Fibroblast of upper back skin (primary cell): ENCODE results near the gene LRRC47.

Experiments used
- DNase-seq: peaks from one replicate; pipeline ENCODE4 v3.0.0-alpha.2; 2013

LRRC47 gene

DNA sequence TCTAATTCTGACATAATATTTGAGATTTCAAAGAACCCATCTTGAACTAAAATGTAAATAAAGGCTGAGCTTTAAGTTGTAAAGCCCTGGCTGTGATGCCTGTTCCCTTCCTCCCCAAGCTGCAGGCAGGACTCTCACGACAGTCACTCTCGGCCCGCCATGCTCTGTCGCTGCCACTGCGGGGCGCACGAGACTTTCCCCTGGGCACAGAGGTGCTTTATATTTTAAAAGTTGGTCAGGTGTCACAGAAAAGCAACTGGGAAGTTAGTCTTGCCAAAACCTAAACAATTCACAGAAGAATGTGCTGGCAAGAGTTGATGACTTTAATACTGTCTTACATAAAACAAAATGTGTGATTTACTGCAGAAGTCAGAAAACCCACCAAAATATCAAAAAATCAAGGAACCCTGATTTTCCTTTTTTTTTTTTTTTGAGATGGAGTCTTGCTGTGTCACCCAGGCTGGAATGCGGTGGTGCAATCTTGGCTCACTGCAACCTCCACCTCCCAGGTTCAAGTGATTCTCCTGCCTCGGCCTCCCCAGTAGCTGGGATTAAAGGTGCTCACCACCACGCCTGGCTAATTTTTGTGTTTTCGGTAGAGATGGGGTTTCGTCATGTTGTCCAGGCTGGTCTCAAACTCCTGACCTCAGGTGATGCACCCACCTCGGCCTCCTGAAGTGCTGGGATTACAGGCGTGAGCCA lies 10.7 kb downstream of the LRRC47 start:
- no peak for DNase-seq

DNA sequence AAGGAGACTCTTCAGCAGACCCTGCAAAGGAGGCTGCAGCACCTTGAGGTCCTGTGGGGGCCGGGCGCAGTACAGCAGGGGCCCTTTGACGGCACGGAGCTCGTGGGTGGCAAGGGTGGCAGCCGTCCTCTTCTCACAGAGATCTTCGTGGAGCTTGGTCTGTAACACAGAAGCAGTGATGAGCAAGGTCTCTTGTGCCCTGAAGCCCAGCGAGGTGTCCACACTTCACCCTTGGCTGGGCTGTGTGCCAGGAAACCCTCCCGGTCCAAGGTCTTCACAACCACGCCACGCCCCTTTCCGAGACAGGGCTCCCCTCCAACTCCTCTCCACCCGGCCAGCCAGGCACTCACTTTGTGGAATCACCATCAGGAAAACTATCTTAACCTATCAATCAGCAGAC lies 11.3 kb downstream of the LRRC47 start:
- no peak for DNase-seq

DNA sequence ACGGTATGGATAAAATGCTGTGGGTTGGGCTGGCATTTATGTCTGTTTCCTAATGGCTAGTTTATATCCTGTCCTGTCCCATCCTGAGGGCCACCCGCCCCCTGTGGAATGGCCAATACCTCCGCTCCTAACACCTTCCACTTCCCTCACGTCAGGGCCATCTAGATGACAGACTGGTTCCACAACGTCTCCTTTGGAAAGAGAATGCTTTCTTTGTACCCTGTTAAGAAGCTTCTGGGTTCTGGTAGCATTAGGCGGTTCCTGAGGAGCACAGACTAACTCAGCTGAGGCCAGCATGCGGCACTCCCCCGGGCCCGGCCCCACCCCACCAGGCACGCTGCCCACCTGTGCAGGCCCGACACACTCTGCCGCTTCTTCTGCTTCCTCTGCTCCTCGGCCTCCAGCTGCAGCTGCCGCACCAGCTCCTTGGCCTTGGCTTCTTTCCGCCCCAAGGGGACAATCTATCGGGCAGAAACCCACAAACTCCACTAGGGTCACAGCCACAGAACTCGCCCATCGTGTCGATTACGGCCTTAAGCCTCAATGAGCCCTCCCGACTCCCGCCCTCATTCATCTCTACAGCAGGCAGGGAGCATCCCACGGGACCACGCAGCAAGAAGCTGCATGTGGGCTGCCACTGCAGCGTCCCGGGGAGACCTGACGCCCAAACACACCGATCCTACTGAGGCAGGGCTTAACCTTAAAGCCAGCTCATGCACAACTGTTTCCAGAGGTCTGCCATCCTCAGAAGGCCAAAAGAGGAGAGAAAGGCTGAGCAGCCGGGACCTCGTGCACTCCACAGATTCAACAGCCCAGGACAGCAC lies 12.4 kb downstream of the LRRC47 start:
- DNase-seq: no peak

DNA sequence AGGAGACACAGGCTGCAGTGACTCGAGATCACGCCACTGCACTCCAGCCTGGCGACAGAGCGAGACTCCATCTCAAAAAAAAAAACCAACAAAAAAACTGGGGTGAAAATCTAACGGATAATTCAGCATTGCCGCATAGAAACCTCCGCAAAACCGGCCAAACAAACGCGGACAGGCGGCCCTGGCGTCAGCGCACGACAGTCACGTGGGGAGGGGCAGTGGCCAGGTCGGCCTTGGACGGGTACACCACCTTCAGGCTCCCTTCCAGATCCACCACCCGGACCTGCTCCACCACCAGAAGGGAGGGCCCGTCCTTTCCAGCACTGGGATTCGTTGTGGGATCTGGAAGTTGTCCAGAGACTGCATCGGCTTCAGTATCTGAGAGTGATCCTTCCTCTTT lies 15.4 kb downstream of the LRRC47 start:
- no peak for DNase-seq

DNA sequence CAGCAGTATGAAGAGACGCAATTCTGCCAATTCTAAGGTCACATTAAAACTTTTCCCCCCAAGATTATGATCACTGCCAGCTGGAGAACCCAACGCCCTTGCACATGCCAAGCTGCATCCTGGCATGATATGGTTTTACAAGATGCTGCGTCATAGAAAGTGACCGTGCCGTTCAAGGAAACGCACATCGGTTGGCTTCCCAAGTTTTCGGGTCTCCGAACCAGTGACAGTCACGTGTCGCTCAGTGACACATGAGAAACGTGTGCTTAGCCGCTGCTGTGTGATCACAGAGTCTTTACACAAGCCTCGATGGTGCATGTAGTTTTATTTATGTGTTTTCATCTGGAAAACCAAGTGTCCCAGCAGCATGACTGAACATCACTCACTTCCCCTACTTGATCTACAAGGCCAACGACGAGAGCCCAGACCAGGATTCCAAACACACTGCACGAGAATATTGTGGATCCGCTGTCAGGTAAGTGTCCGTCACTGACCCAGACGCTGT lies 16.3 kb downstream of the LRRC47 start:
- DNase-seq: no peak

DNA sequence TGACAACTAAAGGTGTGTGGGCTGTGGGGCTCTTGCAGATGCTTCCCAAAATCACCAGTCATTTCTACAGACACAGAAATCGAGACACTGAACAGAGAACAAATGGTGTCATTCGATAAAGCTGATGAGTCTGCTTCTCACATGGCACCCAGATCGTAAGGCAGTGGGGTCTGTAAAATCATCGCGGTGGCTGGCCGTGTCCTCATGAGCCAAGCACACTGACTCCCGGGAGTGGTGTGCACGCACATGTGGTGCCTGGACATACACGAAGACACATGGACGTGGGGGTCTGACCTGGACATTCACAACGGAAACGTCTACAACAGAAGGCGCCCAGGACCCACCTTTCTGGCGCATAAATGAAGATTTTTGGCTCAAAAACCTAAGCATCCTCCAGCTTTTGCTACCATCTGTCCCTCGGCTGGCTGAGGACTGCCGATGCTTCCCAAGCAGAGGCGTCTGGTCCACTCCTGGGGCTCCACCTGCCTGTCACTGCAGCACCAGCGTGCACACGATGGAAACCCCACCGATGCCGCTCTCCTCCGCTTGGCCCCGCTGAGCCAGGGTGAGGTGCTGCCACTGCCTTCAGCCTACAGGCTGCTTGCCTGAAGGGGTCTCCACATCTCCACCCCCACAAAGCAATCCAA lies 16.9 kb downstream of the LRRC47 start:
- DNase-seq: no peak

DNA sequence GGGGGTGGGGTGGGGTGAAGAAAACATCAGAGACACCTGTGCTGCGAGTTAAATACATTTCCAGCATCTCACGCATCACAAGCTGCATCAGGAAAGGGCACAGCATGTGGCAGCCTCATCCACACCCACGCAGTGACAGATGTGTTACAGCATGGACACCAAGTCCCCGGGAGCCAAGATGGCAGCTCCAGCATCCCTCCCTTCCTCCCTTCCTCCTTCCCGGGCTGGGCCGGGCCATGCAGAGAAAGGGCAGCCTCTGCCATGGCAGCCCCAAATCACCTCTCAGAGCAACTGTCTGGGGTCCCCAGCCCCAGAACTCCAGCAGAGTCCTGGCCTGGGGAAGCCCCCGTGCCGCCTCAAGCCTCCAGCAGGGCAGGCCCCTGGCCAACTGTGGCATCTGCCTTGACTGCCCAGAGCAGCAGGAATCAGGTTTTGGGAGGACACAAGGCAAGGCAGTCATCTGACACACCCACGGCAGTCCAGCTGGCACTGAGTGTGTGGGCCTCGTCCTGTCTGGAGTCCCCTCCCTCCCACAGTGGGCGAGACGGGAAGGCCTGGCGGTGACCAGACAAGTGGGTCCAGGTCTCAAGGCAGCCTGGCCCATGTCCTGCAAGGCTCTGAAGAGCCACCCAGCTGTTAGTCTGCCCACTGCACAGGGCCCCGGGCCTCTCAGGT lies 17.6 kb downstream of the LRRC47 start:
- no peak for DNase-seq

DNA sequence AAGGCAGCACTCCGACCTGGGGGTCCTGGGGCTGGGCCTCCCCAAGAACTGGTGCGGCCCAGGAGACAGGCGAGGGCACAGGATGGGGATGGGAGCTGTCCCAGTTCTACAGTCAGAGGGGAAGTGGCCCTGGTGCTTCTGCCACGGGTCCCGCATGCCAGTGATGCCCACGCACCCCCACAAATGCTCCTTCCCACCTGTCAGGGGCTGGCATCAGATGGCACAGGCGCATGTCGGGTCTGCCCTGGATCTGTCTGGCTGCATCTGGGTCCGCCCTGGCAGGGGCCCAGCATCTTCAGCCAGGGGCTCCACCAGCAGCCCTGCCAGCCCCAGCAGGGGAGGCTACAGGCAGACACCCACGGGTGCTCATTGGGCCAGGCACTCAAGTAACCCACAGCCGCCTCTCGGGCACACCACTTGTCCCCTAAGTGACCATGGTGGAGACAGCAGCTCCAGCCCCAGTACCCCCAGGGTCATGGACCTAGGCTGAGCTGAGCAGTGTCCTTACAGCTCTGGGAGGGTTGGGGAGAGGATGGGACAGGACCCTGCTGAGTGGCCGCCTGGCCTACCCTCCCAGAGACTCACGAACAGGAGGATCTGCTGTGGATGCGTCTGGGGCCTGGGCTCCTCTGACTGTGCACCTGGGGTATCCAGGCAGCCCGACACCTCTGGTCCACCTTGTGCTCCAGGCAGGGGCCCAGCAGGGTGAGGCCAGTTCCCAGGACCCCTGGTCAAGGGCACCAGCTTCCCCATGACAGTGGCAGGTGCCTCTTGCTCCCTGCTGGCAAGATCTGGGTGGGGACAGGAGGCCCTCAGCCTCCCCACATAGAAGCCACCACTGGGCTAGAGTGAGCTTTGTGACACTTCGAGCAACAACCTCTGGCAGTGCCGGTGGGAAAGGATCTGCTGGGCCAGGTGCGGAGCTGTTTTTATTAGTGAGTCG lies 18.4 kb downstream of the LRRC47 start:
- no peak for DNase-seq

DNA sequence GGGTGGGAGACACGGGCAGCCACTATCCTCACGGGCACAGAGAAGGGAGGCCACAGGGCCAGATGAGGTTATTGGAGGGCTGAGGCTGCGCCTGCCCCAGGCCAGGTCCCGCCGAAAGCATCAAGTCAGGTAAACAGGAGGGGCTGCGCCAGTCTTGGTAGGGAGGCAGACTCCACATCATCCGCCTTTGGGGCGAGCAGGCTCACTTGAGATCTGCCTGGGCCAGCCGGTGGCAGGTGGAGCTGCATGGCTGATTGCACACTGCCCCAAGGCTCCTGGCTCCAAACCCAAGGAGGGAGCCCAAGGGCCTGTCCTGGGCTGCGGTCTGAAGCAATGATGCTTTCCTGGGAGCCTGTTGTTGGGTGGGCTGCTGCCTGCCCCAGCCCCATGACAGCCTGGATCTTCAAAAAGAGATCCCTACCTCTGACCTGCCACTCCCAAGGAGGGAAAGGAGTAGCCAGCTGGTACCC lies 19.2 kb downstream of the LRRC47 start:
- no peak for DNase-seq

DNA sequence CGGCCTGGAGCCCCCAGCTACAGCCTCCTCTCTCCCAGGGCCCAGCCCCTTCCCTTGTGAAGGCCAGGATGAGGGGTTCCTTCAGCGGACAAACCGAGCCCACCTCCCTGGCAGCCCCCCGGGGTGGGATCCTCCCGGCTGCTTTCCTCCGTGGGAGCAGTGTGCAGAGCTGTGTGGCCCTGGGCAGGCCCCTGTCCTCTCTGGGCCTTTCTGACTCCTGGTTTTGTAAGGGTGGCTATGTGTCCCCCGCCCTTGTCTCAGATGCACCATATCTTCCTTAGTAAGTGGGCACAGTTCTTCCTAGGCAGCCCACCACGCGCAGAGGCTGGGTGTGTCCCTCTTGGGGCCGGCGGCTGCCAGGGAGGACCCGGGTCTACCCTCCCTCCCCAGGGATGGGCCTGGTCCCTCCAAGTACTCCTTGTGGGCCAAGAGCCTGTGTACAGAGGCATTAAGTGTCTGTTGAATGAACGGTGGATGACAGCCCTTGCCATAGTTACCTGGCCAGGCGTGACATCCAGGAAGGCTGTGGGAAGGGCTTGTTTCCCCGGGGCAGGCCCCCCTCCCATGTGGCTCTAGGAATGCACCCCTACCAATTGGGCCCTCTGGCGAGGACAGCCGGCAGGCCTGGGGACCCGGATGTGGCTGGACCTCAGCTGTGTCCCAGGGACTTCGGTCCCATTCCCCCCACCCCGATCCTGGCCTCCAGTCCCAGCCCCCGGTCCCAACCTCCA lies 19.9 kb downstream of the LRRC47 start:
- no peak for DNase-seq

DNA sequence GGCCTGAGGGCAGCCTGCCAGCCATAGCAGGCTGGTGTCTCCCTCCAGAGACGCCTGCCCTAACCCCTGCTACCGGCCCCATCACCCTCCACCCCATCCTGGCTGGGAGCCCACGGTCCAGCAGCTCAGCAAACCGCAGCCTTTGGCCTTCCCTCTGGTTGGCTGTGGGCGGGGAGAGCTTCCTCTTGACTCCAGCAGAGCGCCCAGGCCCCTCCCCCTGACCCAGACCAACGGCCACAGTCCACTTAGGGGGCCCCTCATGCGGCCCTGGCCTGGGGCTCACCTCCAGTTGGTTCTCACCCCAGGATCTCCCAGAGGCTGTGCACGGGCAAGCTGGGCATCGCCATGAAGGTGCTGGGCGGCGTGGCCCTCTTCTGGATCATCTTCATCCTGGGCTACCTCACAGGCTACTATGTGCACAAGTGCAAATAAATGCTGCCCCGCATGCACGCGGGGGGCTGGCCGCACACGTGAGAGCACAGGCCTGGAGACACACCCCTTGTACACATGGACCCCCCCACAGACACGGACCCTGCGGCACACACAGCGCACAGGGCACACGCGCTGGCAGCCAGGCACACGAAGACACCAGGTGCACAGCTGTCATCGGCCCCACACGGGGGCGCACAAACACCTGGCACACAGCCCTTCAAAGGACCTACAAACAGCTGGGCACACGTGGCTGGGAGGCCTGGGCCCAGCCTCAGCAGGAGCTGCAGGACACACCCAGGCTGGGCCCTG lies 20.6 kb downstream of the LRRC47 start:
- peak; percentile 67 for DNase-seq

DNA sequence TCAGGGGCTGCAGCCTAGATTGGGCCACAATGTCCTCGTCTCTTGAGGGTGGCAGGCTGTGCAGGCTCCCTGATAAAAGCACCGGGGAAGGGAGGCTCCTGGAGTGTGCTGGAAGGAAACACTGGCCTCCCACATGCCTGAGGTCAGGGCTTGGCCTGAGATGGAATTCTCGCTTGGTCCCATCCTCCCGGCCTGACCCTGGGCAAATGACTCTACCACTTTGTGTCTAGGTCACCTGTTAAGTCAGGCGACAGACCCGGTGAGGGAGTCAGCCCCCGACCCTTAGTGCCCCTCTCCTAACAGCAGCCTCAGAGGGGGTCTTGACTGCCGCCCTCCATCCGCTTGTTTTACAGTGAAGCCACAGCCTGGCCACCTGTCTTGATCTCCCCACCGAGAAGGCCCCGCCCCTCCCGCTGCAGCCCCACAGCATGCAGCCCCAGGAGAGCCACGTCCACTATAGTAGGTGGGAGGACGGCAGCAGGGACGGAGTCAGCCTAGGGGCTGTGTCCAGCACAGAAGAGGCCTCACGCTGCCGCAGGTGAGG lies 21.3 kb downstream of the LRRC47 start:
- DNase-seq: no peak

DNA sequence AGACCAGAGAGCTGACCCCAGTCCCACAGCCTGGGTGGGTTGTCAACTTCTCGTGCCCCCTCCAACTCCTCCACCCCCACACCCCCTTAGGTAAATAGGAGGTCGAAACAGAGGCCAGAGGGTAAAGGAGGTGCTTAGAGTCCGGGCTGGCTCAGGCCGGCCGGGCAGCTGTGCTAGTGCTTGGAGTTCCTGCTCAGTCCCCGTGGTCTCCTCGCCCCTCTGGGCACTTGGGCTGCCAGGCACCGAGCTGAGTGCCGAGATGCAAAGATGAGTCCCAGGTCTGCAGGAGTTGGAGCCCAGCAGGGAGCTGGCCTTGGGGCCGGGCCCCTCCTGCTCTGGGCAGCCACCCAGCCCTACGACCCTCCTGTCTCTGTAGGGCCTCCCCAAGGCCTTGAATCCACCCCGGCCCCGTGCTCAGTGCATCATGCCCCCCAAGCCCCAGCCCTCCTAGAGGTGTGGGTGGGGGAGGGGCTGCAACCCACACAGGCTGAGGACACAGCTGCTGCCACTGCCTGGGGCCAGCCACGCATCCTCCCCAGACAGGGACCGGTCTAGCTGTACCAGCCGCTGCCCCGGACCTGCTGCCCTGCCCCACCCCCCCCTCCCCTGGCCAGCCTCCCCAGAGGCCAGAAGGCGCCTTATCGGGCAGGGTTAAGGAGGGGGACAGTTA lies 21.9 kb downstream of the LRRC47 start:
- DNase-seq: no peak

DNA sequence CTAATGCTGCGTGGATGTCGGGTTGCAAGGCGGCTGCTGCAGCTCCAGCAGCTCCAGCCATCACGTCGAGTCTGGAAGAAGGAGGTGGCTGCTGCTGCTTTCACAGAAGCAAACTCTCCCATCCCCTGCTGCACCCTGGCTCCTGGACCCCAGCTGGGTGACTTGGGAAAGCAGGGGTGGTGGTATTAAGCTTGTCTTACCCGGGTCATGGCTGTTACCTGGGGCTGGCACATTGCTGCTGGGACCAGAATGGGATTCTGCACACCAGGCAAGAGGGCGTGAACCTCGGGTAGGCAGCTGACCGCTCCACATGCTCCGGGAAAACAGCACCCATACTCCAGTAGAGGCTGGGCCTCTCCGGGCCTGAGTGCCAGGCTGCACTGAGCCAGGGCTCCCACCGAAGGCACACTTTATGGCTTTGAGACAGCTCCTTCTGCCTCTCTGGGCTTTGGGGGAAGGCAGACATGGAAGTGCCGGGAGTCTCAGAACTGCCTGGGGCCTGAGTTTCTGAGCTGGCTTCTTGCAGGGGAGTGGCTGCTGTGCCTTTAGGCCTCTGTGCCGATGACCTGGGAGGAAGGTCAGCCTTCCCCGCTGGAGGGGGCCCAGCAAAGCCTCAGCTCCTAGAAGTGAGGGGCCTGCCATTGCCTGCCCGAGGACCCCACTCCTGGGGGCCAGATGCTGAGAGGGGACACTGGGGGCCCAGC lies 22.6 kb downstream of the LRRC47 start:
- no peak for DNase-seq

DNA sequence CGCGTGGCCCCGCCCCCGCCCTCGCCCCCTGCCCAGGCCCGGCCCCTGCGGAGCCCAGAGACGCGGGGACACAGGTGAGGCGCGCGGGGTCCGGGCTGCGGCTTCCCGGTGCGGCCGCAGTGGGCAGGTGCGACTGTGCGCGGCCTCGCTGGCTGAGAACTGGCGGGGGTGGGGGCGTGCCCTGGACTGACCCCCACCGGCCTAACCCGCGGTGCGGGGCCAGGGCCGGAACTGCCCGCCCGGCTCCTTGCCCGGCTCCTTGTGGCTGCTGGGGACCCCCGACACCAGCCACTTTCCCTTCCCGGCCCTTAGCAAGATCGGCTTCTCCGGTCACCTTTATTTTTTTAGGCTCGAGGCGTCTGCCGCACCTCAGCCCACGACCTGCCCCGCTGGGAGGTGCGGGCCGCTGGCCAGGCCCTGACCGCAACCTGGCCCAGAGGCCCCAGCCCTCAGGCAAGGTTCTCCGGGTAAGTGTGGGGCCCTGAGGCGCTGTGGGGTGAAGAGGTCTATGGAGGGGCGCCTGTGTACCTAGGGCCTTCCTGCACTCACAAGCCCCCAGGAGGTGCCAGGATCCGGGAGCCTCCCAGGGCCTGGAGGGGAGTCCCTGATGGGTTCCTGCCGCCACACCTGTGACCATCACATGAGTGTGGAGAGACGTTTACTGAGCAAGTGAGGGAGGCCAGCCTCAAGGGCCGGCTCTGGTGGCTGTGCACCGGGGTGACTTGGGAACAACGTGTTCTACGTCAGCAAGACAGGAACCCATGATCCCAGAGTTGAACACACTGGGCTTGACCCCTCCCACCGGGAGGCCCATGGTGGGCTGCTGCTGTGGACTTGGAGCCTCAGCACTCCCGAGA lies 23.4 kb downstream of the LRRC47 start, which contains the start of gene SMIM1:
Gene SMIM1, plus strand, starts transcription at position 35 of the 857 bp plus-strand sequence. CDS start 2,625 bp downstream, outside the sequence.
- DNase-seq: no peak

DNA sequence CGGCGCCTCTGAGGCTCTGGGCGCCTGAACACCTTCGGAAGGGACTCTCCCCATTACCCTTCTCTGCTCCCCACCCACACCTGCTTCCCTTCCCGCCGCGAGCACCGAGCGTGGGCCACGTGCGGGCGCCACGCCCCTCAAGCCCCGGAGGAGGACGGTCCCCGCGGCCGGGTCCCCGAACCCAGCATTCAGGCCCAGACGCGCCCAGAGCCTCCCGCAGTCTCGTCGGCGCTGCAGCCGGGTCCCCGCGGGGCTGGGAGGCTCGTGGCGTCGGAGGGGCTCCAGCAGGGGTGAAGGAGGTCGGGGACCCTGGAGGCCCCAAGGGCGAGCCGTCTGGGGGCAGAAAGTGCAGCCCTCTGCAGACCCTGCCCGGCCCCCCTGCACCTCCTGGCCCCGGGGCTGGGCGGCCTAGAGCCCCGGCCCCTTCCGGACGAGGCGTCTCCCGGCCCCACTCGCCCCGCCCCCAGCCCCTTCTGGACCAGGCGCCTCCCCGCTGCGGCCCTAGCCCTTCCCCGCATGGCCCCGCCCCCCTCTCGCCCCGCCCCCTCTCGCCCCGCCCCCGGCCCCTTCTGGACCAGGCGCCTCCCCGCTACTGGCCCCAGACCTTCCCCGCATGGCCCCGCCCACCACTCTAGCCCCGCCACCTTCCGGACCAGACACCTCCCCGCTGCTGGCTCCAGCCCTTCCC lies 24.1 kb downstream of the LRRC47 start:
- peak; percentile 78 for DNase-seq
